ENCODE measurements around the gene MTA1.

Gene MTA1

DNA sequence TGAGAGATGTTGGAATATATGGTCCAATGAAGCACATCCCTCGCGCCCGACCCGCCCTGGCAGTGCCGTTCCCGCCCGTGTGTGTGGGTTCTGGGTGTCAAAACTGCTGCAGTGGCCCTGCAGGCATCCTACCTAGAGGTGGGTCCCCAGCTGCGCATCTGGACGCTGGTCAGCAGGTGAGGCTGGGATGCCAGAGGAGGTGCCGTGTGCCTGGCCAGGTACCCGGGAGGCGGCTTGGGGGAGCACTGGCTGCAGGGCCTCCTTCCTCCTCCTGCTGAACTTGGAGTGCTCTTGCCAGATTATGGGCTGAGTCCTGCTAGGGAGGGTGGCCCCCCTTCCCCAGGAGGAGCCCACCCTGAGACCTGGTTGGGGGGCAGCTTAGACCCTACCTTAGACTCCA lies 5.2 kb downstream of the MTA1 start:
- DNase-seq (ENCODE audit: low read depth in 2 of 2) = no peak

DNA sequence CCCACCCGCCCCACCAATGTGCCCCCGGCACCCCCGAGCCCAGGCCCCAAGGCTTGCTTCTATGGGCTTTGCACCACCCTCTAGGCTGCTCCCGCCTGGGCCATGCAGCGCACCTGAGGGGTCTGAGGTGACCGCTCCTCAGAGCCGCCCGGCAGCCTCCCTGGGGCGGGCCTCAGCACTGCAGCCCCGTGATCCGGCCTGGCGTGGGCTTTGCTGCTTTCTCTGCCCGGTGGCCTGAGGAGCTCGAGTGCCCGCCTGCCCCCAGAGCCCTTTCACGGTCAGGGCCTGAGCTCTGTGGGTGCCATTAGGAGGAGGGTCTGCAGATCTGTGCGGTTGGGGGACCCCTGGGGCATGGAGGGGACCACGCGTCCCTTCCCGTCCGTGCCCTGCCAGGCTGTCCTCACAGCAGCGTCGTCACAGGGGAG lies 6.2 kb downstream of the MTA1 start:
- DNase-seq (ENCODE audit: low read depth in 2 of 2) = no peak

DNA sequence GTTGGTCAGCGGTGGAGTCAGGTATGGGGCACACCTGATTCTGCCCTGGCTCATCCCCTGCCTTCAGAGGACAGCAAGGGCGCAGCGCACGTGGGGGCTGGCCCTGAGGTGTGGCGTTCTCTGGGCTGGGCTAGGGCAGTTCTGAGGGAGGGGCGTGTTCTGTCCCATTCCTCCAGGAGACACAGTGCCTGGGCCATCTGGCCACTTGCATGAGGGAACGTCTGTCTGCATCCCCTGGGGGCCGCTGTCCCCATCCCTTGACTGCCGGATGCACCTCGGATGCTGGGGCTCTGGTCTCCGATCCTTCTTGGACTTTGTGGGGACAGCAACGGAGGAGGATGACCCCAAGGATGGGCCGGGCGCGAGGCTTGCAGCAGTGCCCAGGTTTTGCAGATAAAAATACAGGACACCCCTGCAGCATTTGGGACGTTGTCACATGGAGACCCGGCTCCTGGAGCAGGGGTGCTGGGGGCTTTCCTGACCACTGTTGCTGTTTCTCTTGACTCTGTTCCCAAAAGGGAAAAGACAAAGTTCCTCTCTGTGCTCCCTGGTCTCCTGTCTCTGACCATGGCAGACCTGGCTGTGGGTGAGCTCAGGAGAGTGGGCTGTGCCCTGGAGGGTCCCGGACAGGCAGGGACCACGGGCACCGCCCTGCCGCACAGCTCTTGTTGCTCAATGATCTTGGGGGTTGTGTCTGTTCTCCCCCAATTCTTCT lies 6.9 kb downstream of the MTA1 start:
- no peak for DNase-seq (ENCODE audit: low read depth in 2 of 2)

DNA sequence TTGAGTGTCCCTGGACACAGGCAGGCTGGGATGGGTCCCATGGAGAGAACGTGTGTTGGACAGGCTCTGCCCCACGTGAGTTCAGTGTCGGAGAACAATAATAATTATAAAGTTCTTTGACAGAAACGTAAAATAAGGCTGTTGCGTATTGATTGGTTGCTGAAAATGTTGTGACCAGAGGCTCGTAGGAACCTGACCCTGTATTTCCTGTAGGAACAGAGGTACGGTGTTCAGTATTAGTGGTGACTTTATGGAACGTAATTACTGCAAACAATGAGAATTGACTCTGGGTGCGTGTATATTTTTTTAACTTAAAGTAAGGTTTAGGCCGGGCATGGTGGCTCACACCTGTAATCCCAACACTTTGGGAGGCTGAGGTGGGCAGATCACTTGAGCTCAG lies 7.8 kb downstream of the MTA1 start:
- no peak for DNase-seq (ENCODE audit: low read depth in 2 of 2)

DNA sequence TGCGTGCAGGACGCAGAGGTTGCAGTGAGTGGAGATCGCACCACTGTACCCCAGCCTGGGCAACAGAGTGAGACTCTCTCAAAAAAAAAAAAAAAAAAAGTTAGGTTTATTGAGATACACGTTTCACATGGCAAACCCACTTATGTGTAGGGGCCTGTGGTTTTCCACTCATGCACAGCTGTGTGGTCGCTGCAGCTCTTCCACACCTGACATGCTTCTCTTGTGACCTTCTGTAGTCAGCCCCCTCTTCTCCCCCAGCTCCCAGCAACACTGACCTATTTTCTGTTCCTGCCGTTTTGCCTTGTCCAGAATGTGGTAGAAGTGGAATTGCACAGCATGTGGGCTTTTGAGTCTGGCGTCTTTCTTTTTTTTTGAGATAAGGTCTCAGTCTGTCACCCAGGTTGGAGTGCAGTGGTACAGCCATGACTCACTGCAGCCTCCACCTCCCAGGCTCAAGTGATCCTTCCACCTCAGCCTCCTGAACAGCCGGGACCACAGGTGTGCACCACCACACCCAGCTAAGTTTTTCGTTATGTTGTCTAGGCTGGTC lies 8.4 kb downstream of the MTA1 start:
- DNase-seq (ENCODE audit: low read depth in 2 of 2) = no peak

DNA sequence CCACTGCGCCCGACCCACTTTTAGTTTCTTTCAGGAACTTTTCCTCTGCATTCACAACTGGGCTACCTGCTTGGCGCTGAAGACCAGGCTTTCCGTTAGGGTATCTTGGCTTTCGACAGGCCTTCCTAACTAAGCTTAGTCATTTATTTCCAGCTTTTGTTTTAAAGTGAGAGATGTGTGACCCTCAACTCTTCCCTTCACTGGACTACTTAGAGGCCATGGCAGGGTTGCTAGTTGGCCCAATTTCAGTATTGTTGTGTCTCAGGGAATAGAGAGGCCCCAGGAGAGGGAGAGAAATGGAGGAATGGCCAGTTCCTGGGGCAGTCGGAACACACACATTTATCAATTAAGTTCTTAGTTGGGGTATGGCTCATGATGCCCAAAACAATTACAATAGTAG lies 10.4 kb downstream of the MTA1 start:
- DNase-seq (ENCODE audit: low read depth in 2 of 2) = no peak

DNA sequence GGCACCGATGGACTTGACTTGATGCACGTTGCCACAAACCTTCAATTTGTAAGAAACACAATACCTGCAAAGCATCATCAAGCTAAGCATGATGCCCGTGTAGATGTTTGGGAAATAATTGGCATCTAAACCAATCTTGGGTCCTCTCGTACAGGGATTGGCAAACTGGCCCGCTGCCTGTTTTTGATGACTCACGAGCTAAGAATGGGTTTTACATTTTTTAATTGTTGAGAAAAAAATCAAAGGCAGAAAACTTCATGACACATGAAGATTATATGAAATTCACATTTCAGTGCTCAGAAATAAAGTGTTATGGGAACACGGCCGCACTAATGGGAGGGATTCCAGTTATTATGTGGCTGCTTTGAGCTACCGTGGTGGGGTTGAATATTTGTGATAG lies 10.9 kb downstream of the MTA1 start:
- DNase-seq (ENCODE audit: low read depth in 2 of 2) = peak; percentile 31 to 42

DNA sequence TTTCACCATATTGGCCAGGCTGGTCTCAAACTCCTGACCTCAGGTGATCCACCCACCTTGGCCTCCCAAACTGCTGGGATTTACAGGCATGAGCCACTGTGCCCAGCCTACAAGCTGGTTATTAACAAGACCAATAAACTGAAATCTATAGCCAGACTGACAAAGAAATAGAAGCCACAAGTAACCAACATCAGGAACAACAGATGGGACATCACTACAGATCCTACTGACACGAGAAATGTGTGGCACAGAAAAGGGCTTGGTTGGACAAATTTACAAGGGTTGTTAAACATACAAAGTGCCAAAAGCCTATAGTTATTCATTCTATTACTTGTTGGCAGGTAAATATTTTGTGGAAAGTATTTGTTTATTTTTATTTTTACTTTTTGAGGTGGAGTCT lies 11.6 kb downstream of the MTA1 start:
- no peak for DNase-seq (ENCODE audit: low read depth in 2 of 2)

DNA sequence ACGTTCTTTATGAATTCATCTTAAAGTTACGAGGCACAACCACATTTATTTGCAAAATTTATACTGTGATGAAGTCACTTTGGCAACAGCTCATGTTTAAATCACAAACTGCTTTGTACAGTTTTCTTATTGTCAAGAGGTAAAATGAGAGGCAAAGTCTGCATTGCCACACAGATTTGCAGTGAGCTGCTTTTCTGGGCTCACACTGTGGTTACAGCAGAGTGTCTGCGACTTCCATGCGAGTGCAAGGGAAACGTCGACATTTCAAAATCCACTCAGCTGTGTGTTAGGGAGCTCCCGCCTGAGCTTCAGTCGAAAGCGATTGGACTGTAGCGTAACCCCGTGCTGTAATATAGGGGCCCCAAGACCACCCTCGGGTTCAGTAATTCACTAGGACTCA lies 13.0 kb downstream of the MTA1 start:
- peak in 1 of 2 experiments; percentile 23 for DNase-seq (ENCODE audit: low read depth in 2 of 2)

DNA sequence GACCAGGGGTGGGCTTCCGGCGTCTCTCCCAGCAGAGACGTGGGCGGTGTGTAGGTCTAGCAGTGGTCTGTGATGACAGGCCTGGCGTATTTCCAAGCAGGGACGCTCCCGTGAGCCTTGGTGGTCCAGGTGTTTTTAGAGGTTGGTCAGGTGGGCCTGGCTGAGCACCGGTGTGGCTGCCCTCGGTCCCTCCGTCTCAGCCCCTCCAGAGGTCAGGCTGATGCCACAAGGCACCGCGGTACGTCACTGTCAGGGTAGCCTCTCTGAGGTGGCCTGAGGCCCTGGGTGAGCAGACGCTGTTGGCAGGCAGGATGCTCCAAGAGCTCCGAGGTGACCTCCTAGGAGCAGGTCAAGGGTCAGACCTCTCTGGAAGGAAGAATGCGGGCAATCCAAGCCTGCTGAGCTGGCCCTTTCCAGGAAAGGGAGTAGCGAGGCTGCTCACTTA lies 13.6 kb downstream of the MTA1 start:
- DNase-seq (ENCODE audit: low read depth in 2 of 2) = no peak

DNA sequence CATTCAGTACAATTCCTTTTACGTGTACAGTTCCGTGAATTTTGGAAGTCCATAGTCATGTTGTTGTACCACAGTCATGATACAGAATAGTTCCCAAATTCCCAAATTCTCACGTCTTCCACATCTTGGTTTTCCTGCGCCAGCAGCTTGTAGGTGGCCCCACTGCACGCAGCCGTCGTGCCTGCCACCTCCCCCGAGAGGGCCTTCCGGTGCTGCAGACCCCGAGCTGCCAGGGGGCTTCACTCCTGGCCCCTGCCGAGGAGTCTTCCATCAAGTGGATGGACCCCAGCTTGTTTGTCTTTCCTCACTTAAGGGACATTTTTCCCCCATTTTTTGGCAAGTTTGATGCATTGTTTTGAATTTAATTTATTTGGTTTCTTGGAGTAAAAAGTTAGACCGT lies 16.8 kb downstream of the MTA1 start:
- DNase-seq (ENCODE audit: low read depth in 2 of 2) = no peak

DNA sequence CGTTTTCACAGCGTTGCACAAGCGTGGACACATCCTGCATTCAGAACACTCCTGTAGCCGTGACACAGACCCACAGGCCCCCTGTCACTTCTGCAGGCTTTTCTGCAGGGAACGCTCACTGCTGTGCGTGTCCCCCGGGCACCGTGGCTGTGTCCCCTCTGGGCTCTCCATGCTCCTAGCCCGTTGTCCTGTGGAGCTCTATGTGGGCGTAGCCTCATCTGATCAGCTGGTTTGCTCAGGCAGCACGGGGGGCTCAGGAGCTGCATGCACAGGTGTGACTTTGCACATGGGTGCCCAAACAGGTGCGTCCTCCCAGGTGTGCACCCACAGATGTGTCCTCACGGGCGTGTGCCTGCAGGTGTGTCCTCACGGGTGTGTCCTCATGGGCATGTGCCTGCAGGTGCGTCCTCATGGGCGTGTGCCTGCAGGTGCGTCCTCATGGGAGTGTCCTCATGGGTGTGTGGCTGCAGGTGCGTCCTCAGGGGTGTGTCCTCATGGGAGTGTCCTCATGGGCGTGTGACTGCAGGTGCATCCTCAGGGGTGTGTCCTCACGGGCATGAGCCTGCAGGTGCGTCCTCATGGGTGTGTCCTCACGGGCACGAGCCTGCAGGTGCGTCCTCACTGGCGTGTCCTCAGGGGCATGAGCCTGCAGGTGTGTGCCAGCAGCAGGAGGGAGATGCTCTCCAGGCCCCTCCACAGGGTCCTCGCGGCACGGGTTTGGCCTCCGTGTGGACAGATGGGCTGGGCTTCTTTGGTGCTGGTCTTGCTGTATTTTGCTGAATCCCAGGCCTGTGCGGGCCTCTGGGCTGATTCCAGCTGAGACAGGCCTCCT lies 17.5 kb downstream of the MTA1 start:
- DNase-seq (ENCODE audit: low read depth in 2 of 2) = no peak

DNA sequence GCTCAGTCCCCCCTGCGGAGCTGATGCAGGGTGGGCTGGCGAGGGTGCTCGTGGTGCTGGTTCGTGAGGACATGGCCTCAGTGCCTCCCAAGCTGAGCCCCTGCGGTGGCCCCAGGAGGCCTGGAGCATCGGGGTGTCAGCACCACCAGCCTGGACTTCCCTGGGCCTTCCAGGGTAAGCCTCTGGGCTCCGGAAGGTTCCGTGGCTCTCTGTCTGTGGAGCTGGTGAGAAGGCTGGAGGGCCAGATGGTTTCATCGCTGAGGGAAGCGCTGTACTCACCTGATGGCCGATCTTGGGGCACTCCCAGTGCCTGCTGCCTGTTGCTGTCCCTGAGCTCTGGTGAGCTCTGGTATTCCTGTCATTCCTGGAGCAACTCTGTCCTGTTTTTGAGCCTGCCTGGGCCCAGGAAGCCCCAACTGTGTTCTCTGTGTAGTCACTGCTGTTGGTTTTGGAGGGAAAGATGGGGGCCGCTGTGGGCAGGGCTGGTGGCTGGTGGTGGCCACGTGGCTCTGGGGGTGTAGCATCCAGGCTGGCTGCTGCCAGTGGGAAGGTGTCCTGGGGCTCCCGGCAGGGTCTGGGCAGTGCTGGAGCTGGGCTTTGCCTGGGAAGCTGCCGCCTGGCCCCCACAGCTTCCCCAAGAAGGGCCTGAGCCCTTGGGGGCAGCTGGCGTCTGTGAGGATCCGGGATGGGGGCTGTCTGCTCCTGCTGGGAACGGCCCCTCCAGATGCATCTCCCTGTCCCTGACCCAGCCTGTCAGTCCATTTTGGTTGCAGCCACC lies 18.3 kb downstream of the MTA1 start:
- no peak for DNase-seq (ENCODE audit: low read depth in 2 of 2)

DNA sequence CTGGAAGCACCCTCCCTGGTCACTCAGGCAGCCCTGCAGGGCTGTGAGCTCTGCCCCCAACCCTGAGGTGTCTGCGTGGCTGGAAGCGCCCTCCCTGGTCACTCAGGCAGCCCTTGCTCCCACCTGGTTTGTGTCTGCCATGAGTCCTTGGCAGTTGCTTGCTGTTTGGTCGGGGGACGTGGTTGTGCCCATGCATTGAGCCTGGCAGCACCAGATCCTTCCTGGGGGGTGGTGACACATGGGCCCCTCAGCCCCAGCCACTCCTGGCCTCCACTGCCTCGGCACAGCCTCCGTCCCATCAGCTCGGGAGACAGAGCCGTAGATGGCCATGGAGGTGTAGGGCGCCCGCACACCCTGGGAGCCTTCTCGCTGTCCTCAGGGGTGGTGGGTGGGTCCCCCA lies 19.6 kb downstream of the MTA1 start:
- DNase-seq (ENCODE audit: low read depth in 2 of 2) = no peak

DNA sequence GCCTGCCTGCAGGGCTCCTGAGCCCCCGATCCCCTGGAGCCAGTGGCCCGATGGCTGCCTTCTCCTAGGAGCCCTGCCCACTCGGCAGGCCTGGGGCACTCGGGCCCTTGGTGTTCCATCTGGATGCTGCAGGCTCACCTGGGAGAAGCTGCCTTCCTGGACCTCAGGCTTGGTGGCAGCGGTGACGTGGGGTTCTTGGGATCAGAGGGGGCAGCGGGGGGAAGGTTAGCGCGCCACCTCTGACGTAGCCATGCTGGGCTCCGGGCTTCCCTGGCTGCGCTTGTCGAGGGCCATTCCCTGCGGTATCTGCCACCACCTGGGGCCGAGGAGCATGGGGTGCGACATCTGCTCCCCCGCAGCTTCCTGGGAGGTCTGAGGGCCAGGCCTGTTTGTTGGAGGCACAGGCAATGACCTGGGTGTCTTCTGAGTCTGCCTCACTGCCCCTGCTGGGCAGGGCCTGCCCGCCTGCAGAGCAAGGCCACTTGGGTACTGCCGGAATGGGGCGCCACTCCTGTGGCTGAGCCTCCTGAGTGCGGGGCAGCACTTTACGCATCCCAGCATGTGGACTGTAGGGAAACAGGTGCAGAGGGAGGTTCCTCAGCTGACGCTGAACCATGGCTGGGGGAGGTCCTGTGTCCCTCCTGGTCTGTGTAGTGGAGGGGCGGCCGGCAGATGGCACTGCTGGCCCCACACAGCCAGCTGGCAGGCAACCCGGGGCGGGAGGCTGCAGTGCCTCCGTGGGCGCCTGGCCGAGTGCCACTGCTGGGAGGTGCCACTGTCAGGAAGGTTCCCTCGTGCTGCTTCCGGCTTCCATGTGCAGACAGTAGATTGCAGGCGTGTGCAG lies 20.3 kb downstream of the MTA1 start:
- no peak for DNase-seq (ENCODE audit: low read depth in 2 of 2)

DNA sequence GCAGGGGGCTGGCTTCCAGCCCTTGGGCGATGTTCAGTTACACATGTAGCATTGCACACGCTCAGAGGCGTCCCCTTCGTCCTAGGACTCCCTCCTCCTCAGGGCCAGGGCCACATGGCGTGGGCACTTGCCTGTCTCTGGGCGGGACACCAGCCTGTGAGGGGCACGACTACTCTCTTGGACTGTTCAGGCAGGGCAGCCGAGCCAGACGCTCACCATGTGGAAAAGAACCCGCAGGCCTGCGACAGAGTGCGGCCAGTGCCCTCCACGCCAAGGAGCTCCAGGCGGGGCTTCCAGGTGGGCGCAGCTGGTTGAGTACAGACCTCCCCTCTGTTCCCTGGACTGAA lies 20.9 kb downstream of the MTA1 start:
- DNase-seq (ENCODE audit: low read depth in 2 of 2) = no peak

DNA sequence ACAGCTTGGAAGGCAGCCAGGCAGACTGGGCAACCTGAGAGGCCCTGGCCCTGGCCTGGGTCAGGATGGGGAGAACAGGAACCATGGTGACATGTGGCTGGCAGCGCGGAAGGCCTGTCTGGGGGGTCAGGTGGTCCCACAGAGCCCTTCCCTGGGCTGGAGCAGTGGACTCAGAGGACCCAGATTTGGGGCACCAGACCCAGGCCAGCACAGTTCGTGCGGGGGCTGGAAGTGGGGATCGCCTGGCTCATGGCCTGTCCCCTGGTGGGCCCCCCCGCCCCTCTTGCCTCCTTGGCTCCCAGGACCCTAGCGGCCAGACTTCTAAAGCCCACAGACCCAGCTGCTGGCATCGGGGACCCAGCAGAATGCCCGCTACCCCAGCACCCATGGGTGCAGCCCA lies 21.4 kb downstream of the MTA1 start:
- no peak for DNase-seq (ENCODE audit: low read depth in 2 of 2)

DNA sequence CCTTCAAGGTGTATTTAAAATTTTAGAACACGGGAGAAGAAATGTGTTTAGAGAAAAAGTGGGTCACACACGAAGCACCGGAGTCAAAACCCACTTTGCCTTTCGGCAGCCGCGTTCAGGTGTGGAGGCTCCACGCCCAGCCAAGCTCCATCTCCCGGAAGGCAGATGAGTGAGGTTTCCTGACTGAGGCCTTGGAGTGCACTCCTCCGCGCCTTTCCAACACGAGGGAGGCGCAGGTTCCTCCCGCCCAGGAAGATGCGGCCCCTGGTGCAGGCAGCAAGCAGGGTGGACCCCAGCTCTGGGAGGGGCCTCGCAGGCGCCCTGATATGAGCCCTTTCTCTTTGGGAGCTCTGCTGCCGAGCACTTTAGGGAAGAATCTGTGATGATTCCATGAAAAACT lies 22.5 kb downstream of the MTA1 start:
- no peak for DNase-seq (ENCODE audit: low read depth in 2 of 2)

DNA sequence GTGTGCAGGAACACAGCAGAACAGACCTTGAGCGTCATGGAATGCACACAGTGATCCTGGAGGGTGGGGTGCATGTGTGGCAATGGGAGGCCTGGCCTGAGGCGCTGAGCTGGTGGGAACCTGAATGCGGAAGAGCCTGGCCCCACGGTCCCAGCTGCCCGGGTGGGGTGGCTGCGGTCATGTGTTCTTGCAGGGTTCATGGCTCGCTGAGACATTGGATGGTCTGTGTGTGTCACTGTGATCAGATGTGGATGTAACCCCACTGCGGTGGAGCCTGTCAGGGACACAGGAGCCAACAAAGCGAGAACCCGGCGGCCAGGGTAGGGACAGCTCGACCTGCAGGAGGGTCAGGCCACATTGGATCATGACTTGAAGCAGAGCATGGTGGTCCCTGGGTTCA lies 23.2 kb downstream of the MTA1 start:
- DNase-seq (ENCODE audit: low read depth in 2 of 2) = no peak

DNA sequence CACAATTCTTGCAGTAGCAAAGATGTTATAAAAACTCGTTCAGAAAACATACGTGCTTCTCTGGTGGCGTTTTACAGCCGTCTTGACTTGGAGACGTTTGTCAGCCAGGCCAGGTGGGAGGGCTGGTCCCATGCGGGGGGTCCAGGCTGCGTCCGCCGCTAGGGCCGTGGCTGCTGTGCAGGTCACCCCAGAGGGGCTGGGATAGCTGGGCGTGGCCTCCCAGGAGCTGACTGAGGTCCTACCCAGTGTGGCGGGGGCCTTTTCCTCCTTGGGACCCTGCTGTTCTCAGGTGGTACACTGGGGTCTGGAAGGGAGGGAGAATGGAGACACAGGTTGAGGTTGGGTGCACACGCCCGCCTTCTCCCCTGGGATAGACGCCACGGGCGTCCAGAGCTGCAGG lies 25.2 kb downstream of the MTA1 start:
- DNase-seq (ENCODE audit: low read depth in 2 of 2) = no peak

DNA sequence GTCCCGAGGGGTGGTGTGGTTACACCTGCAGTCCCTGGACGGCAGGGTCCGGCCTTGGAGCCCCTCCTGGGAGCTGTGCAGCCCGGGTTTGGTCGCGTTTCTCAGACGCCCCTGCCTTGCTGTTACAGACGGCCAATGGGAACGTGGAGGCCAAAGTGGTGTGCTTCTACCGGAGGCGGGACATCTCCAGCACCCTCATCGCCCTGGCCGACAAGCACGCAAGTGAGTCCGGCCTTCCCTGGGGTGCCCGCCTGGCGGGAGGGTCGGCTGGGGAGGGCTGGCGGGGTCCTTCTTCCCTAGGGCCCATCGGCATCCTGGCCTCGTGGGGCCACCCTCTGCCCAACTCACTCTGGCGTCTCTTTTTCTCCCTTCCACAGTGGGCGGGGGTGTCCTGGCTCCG lies 25.7 kb downstream of the MTA1 start:
- no peak for DNase-seq (ENCODE audit: low read depth in 2 of 2)

Data from fibroblast of skin of left quadriceps (primary cell).